CD4-positive, CD25-positive, alpha-beta regulatory T cell (primary cell): ENCODE data around the gene RSU1. TPM values are rescaled to one million over a fixed set of nuclear protein-coding genes. Genes with fewer than 3 reads are reported as not detected.
A peak's percentile ranks its signal among the peaks of the same experiment; 100 is the strongest.

Source experiments
- ATAC-seq, 2 donors: fragments of 150-1000 bp; cut with Tn5 transposase; one replicate each; pipeline ENCODE4 v1.10.0; 2021; ENCODE audit warnings: low read depth in 2 of 2, moderate number of reproducible peaks in 2 of 2, moderate library complexity in 1 of 2
- DNase-seq, 3 donors: peaks; one replicate each; pipeline versions ENCODE4 v3.0.0 to v3.0.0-alpha.2; 2012 to 2022; ENCODE audit warnings: mixed read lengths in 1 of 3
- H3K27ac ChIP-seq: one replicate; pipeline ENCODE4 v1.7.0; 2013; ENCODE audit warnings: mild to moderate bottlenecking, low read length; ENCODE audit not compliant: insufficient read depth, poor library complexity, severe bottlenecking
- H3K27me3 ChIP-seq: one replicate; pipeline ENCODE4 v1.7.0; 2013; ENCODE audit warnings: low read length; ENCODE audit not compliant: control insufficient read depth, insufficient read depth
- H3K36me3 ChIP-seq: one replicate; pipeline ENCODE4 v1.7.0; 2013; ENCODE audit warnings: mild to moderate bottlenecking, low read length, moderate library complexity; ENCODE audit not compliant: control insufficient read depth, insufficient read depth
- H3K4me1 ChIP-seq: 2 replicates; pipeline ENCODE4 v1.7.0; 2013; ENCODE audit warnings: mild to moderate bottlenecking, low read length; ENCODE audit not compliant: insufficient read depth, control insufficient read depth, poor library complexity, severe bottlenecking
- H3K4me3 ChIP-seq: one replicate; pipeline ENCODE4 v1.7.0; 2013; ENCODE audit warnings: low read depth, mild to moderate bottlenecking, low read length, moderate library complexity
- H3K9me3 ChIP-seq, 2 experiments: 1 replicate in 1 of 2; 2 replicates in 1 of 2; pipeline ENCODE4 v1.7.0; 2013; ENCODE audit warnings: low read length in 2 of 2, mild to moderate bottlenecking in 1 of 2, moderate library complexity in 1 of 2; ENCODE audit not compliant: control insufficient read depth in 2 of 2
- H3K27ac Mint-ChIP-seq, 3 donors: one replicate each; pipeline ENCODE4 v1.8.0; 2020 to 2022; ENCODE audit warnings: mild to moderate bottlenecking in 3 of 3, mixed read lengths in 3 of 3, moderate library complexity in 2 of 3
- H3K27me3 Mint-ChIP-seq: one replicate; pipeline ENCODE4 v1.8.0; 2022; ENCODE audit warnings: mild to moderate bottlenecking, mixed read lengths
- H3K36me3 Mint-ChIP-seq: one replicate; pipeline ENCODE4 v1.8.0; 2020; ENCODE audit warnings: mixed read lengths
- H3K4me1 Mint-ChIP-seq, 4 donors: one replicate each; pipeline ENCODE4 v1.8.0; 2020 to 2022; ENCODE audit warnings: mixed read lengths in 4 of 4, mild to moderate bottlenecking in 1 of 4
- H3K4me3 Mint-ChIP-seq, 4 donors: one replicate each; pipeline ENCODE4 v1.8.0; 2020 to 2022; ENCODE audit warnings: mild to moderate bottlenecking in 4 of 4, mixed read lengths in 4 of 4, moderate library complexity in 3 of 4
- H3K9me3 Mint-ChIP-seq, 7 donors: one replicate each; pipeline ENCODE4 v1.8.0; 2020 to 2022; ENCODE audit warnings: mixed read lengths in 7 of 7, mild to moderate bottlenecking in 3 of 7, moderate library complexity in 2 of 7
- polyA plus RNA-seq, 4 donors: library from polyadenylated mRNA; unstranded; fragments of 300-500 nt; fragmentation: Illumina TruSeq; gene quantifications; one replicate each; pipeline ENCODE4 v1.2.3, GENCODE V29; 2021
- total RNA-seq: library from RNA; stranded (reverse); gene quantifications from one replicate; pipeline ENCODE4 v1.2.3, GENCODE V29; 2022

Gene RSU1
- total and polyA plus RNA-seq, 5 donors from 2014 or later: 69.2 to 165 (median 139) TPM

DNA sequence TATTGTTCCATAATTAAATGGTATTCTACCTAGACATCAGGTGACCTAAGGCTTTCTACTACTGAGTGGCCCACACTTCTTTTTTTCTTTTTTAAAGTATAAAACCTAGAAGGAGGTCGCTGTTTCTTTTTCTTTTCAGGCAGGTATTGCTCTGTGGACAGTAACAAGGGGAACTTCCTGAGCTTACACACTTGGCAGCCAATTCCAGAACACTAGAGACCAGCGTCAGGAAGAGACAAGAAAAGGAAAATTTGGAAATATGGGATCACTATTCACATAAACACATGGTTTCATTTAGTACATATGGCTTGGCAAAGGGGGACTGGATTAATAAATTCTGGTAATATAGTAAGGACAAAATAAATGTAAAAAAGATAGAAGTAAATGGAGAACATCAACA lies 141.9 kb downstream of the RSU1 start:
- H3K36me3 ChIP-seq: peaks cover 8% of the 10 kb centered on the region
- no peak overlapping the region for H3K27ac ChIP-seq
- H3K4me1 ChIP-seq: no peaks in the 10 kb centered on the region
- Mint-ChIP-seq H3K9me3 (peaks cover 0 to 11% (median 2%) of the 10 kb centered on the region in 7 donors), H3K27me3 (no peaks in the 10 kb centered on the region), H3K4me1 (peaks cover 2 to 9% (median 4%) of the 10 kb centered on the region in 4 donors), H3K4me3 (no peak overlapping the region), H3K36me3 (peaks cover 66% of the 10 kb centered on the region), H3K27ac (peak overlapping the region in 1 of 3 donors; percentile 24)
- H3K4me3 ChIP-seq: no peak overlapping the region
- no peak for DNase-seq
- ATAC-seq: no peak
- H3K9me3 ChIP-seq: no peaks in the 10 kb centered on the region
- H3K27me3 ChIP-seq: no peaks in the 10 kb centered on the region

GRCh38 chr10:16674147-16674703 lies 143.0 kb downstream of the RSU1 start:
- Mint-ChIP-seq H3K36me3 (peaks cover 72% of the 10 kb centered on the region), H3K4me1 (peaks cover 2 to 7% (median 5%) of the 10 kb centered on the region in 4 donors), H3K4me3 (no peak overlapping the region), H3K27me3 (no peaks in the 10 kb centered on the region), H3K9me3 (peaks cover 0 to 11% (median 2%) of the 10 kb centered on the region in 7 donors), H3K27ac (no peak overlapping the region)
- no peaks in the 10 kb centered on the region for H3K27me3 ChIP-seq
- ATAC-seq: no peak
- peaks cover 8% of the 10 kb centered on the region for H3K36me3 ChIP-seq
- H3K4me3 ChIP-seq: no peak overlapping the region
- no peak overlapping the region for H3K27ac ChIP-seq
- no peak for DNase-seq
- H3K9me3 ChIP-seq: no peaks in the 10 kb centered on the region
- H3K4me1 ChIP-seq: no peaks in the 10 kb centered on the region

- Mint-ChIP-seq H3K27ac (no peak overlapping the region), H3K4me3 (no peak overlapping the region), H3K27me3 (no peaks in the 10 kb centered on the region), H3K9me3 (peaks cover 0 to 11% (median 2%) of the 10 kb centered on the region in 7 donors), H3K36me3 (peaks cover 72% of the 10 kb centered on the region), H3K4me1 (peaks cover 2 to 6% (median 4%) of the 10 kb centered on the region in 4 donors)
- no peaks in the 10 kb centered on the region for H3K9me3 ChIP-seq
- no peak overlapping the region for H3K27ac ChIP-seq
- H3K4me3 ChIP-seq: no peak overlapping the region
- peaks cover 8% of the 10 kb centered on the region for H3K36me3 ChIP-seq
- ATAC-seq (no peak), DNase-seq (no peak)
- H3K4me1 ChIP-seq: no peaks in the 10 kb centered on the region
- H3K27me3 ChIP-seq: no peaks in the 10 kb centered on the region
Observed at GRCh38 chr10:16673443-16673842, 143.8 kb downstream of the RSU1 start.

GRCh38 chr10:16663444-16663843 lies 153.8 kb downstream of the RSU1 start:
- Histone ChIP-seq H3K27ac (no peak overlapping the region), H3K4me3 (no peak overlapping the region), H3K27me3 (no peaks in the 10 kb centered on the region), H3K9me3 (no peaks in the 10 kb centered on the region), H3K4me1 (no peaks in the 10 kb centered on the region), H3K36me3 (no peaks in the 10 kb centered on the region)
- Mint-ChIP-seq H3K9me3 (peaks cover 0 to 1% (median 0%) of the 10 kb centered on the region in 7 donors), H3K36me3 (peaks cover 25% of the 10 kb centered on the region), H3K4me1 (peaks cover 0 to 16% (median 5%) of the 10 kb centered on the region in 4 donors), H3K27ac (no peak overlapping the region), H3K27me3 (no peaks in the 10 kb centered on the region), H3K4me3 (no peak overlapping the region)
- ATAC-seq (no peak), DNase-seq (no peak)

DNA sequence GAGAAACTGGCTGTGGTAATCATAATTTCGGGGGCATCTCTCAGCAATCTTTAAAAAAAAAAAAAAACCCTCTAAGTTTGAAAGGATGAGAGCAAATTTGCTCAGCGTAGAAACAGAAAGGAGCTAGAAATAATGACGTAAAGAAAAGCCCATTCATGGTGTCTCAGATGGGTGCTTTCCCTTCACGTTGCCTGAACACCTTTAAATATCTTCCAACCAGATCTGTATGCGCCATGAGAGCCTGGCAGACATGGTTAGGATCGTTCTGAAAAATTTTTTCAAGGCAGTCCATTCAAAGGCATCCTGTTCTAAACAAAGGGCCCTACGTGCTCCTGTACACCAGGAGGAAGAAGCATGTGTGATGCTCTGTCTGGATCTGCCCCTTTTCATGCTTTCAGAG lies 154.3 kb downstream of the RSU1 start:
- DNase-seq: no peak
- peaks cover 20% of the 10 kb centered on the region for H3K36me3 Mint-ChIP-seq

DNA sequence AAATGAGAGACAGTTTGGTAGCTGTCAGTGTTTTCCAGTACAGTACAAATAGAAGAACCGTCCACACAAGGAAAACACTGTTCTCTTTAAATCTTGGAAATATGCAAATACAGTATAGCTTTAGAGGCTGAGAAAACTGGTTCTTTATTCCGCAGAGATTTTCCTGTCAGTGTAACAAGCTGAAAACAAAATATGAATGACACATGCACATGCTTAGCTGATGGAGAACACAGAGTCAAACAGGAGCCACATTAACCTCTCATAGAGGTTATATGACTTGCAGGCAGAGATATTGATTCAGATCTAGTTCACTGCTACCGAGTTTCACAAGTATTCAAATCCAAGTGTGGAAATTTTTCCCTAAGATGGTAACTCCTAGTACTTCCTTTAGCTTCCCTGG lies 160.3 kb downstream of the RSU1 start:
- ATAC-seq: no peak
- no peak overlapping the region for H3K4me3 ChIP-seq
- peaks cover 0 to 1% (median 0%) of the 10 kb centered on the region in 7 donors for H3K9me3 Mint-ChIP-seq
- H3K27me3 Mint-ChIP-seq: no peaks in the 10 kb centered on the region
- H3K4me1 Mint-ChIP-seq: peaks cover 0 to 14% (median 11%) of the 10 kb centered on the region in 4 donors
- H3K36me3 Mint-ChIP-seq: peaks cover 7% of the 10 kb centered on the region
- H3K4me3 Mint-ChIP-seq: no peak overlapping the region
- H3K27me3 ChIP-seq: no peaks in the 10 kb centered on the region
- H3K4me1 ChIP-seq: no peaks in the 10 kb centered on the region
- H3K27ac Mint-ChIP-seq: no peak overlapping the region
- DNase-seq: no peak
- no peaks in the 10 kb centered on the region for H3K9me3 ChIP-seq
- H3K36me3 ChIP-seq: no peaks in the 10 kb centered on the region
- H3K27ac ChIP-seq: no peak overlapping the region

More for the DNA sequence above, 154.3 kb downstream of the RSU1 start:
- no peaks in the 10 kb centered on the region for H3K9me3 ChIP-seq
- Mint-ChIP-seq H3K4me3 (no peak overlapping the region), H3K4me1 (peaks cover 0 to 16% (median 5%) of the 10 kb centered on the region in 4 donors), H3K27me3 (no peaks in the 10 kb centered on the region), H3K27ac (no peak overlapping the region), H3K9me3 (peaks cover 0 to 1% (median 0%) of the 10 kb centered on the region in 7 donors)
- ATAC-seq: no peak
- no peak overlapping the region for H3K27ac ChIP-seq
- no peaks in the 10 kb centered on the region for H3K4me1 ChIP-seq
- H3K4me3 ChIP-seq: no peak overlapping the region
- H3K36me3 ChIP-seq: no peaks in the 10 kb centered on the region
- H3K27me3 ChIP-seq: no peaks in the 10 kb centered on the region

DNA sequence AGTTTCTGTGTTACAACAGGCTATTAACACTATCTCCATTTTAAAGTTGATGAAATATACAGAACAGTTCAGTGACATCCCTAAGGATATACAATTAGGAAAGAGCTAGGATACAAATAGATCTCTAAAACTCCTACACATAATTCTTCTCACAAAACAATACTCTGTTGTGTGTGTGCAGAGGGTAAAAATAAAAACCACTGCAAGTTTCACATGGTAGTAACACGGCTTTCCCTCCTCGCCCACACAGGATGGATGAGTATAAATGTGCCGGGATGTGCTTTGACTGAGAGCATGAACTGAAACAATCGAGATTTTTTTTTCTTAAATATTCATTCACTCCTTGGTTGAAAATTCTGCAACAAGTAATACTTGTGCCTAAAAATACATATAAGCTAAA lies 164.0 kb downstream of the RSU1 start:
- no peak overlapping the region for H3K4me3 ChIP-seq
- DNase-seq: no peak
- no peak overlapping the region for H3K27ac ChIP-seq
- Mint-ChIP-seq H3K9me3 (no peaks in the 10 kb centered on the region), H3K4me3 (no peak overlapping the region), H3K27ac (no peak overlapping the region), H3K27me3 (no peaks in the 10 kb centered on the region), H3K36me3 (peaks cover 7% of the 10 kb centered on the region), H3K4me1 (peaks cover 0 to 16% (median 6%) of the 10 kb centered on the region in 4 donors)
- no peaks in the 10 kb centered on the region for H3K27me3 ChIP-seq
- ATAC-seq: no peak
- no peaks in the 10 kb centered on the region for H3K9me3 ChIP-seq
- H3K36me3 ChIP-seq: no peaks in the 10 kb centered on the region
- H3K4me1 ChIP-seq: no peaks in the 10 kb centered on the region

DNA sequence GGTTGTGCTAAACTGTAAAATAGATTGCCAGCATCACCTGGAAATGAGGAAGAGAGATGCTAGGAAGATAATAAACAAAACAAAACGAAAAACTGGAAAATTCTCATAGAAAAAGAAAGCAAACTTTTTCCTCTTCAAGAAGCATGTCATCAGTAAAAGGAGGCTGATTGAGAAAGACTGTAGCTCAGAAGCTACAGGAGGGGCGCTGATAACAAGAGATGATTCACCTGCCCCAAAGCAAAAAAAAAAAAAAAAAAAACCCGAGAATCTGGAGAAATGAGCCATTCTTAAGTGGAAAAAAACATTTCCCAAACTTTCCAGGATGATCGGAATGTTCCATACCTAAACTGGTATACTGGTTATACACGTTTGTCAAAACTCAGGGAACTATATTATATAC lies 165.1 kb downstream of the RSU1 start:
- H3K4me3 Mint-ChIP-seq: no peak overlapping the region
- no peaks in the 10 kb centered on the region for H3K36me3 ChIP-seq
- H3K36me3 Mint-ChIP-seq: peaks cover 7% of the 10 kb centered on the region
- no peaks in the 10 kb centered on the region for H3K9me3 ChIP-seq
- H3K27ac ChIP-seq: no peak overlapping the region
- peaks cover 0 to 16% (median 10%) of the 10 kb centered on the region in 4 donors for H3K4me1 Mint-ChIP-seq
- no peaks in the 10 kb centered on the region for H3K27me3 ChIP-seq
- ATAC-seq: no peak
- DNase-seq: no peak
- H3K9me3 Mint-ChIP-seq: no peaks in the 10 kb centered on the region
- H3K4me3 ChIP-seq: no peak overlapping the region
- no peak overlapping the region for H3K27ac Mint-ChIP-seq
- H3K27me3 Mint-ChIP-seq: no peaks in the 10 kb centered on the region
- H3K4me1 ChIP-seq: no peaks in the 10 kb centered on the region
